Tibial artery (tissue), 4 donors: ENCODE measurements around the gene MEIS1.

Experiments used
- DNase-seq, 2 donors: peaks; one replicate each; pipeline ENCODE4 v3.0.0-alpha.2; 2019
- H3K27ac ChIP-seq, 2 donors: fragments of 200-600 bp; sonication (generic) in 1 of 2; 1 replicate in 1 of 2; 2 replicates in 1 of 2; pipeline ENCODE4 v1.5.1; 2018 to 2019; ENCODE audit warnings: mild to moderate bottlenecking in 1 of 2
- H3K27me3 ChIP-seq, 2 donors: fragments of 200-600 bp; sonication (generic) in 1 of 2; one replicate each; pipeline versions ENCODE4 v1.5.1 to v1.6.0; 2016 to 2019
- H3K36me3 ChIP-seq, 3 donors: fragments of 200-600 bp; sonication (generic) in 2 of 3; one replicate each; pipeline ENCODE4 v1.5.1; 2016 to 2019; ENCODE audit warnings: mild to moderate bottlenecking in 2 of 3
- H3K4me1 ChIP-seq, 4 donors: fragments of 200-600 bp; sonication (generic) in 2 of 4; 1 replicate in 3 of 4; 2 replicates in 1 of 4; pipeline ENCODE4 v1.5.1; 2016 to 2019
- H3K4me3 ChIP-seq, 2 donors: fragments of 200-600 bp; sonication (generic) in 1 of 2; 1 replicate in 1 of 2; 2 replicates in 1 of 2; pipeline ENCODE4 v1.5.1; 2018 to 2019; ENCODE audit warnings: mild to moderate bottlenecking in 2 of 2
- H3K9me3 ChIP-seq, 3 donors: fragments of 200-600 bp; sonication (generic) in 1 of 3; one replicate each; pipeline ENCODE4 v1.5.1; 2016 to 2019
- CTCF ChIP-seq, 2 experiments: fragments of 200-600 bp in 1 of 2; fragments of 450-650 bp in 1 of 2; IDR thresholded peaks; one replicate each; pipeline ENCODE4 v1.5.1; 2017 to 2019; ENCODE audit warnings: antibody characterized with exemption in 2 of 2, mild to moderate bottlenecking in 1 of 2, moderate library complexity in 1 of 2
- intact Hi-C: fragments of 100-400 bp; cut with DNase I; formaldehyde crosslinking; loops from one replicate; pipeline ENCODE4 v1.15.0; 2023; ENCODE audit warnings: low total_unique reads

Gene MEIS1

GRCh38 chr2:66405473-66405872, 29.5 kb upstream of the MEIS1 start:
- TF ChIP-seq CTCF (IDR thresholded peaks at IDR 0.05): no peak
- H3K4me1 ChIP-seq: no peaks in the 10 kb centered on the region
- H3K9me3 ChIP-seq: peaks cover 0 to 6% (median 0%) of the 10 kb centered on the region in 3 donors
- no peak for DNase-seq
- intact Hi-C loops: no loop called here
- no peaks in the 10 kb centered on the region for H3K36me3 ChIP-seq
- H3K27me3 ChIP-seq: no peaks in the 10 kb centered on the region
- no peak overlapping the region for H3K27ac ChIP-seq
- H3K4me3 ChIP-seq: no peak overlapping the region

GRCh38 chr2:66408905-66409304, 26.0 kb upstream of the MEIS1 start:
- TF ChIP-seq CTCF (IDR thresholded peaks at IDR 0.05): no peak

GRCh38 chr2:66412874-66413273, 22.1 kb upstream of the MEIS1 start:
- H3K27me3 ChIP-seq: no peaks in the 10 kb centered on the region
- no peaks in the 10 kb centered on the region for H3K9me3 ChIP-seq
- H3K27ac ChIP-seq: no peak overlapping the region
- H3K4me3 ChIP-seq: no peak overlapping the region
- H3K4me1 ChIP-seq: no peaks in the 10 kb centered on the region
- H3K36me3 ChIP-seq: no peaks in the 10 kb centered on the region
- TF ChIP-seq CTCF (IDR thresholded peaks at IDR 0.05): no peak
- no peak for DNase-seq
- intact Hi-C loops: no loop called here

More at GRCh38 chr2:66408905-66409304, 26.0 kb upstream of the MEIS1 start:
- intact Hi-C loops: no loop called here
- Histone ChIP-seq H3K9me3 (no peaks in the 10 kb centered on the region), H3K4me1 (no peaks in the 10 kb centered on the region), H3K4me3 (no peak overlapping the region), H3K36me3 (no peaks in the 10 kb centered on the region), H3K27me3 (no peaks in the 10 kb centered on the region), H3K27ac (no peak overlapping the region)
- DNase-seq: no peak

GRCh38 chr2:66414896-66415295, 20.0 kb upstream of the MEIS1 start:
- Histone ChIP-seq H3K27ac (no peak overlapping the region), H3K27me3 (no peaks in the 10 kb centered on the region), H3K4me1 (no peaks in the 10 kb centered on the region), H3K36me3 (no peaks in the 10 kb centered on the region), H3K4me3 (no peak overlapping the region), H3K9me3 (no peaks in the 10 kb centered on the region)
- intact Hi-C loops: no loop called here
- TF ChIP-seq CTCF (IDR thresholded peaks at IDR 0.05): no peak
- DNase-seq: no peak

GRCh38 chr2:66418381-66418780, 16.5 kb upstream of the MEIS1 start:
- Histone ChIP-seq H3K27ac (no peak overlapping the region), H3K36me3 (no peaks in the 10 kb centered on the region), H3K4me1 (no peaks in the 10 kb centered on the region), H3K9me3 (no peaks in the 10 kb centered on the region), H3K27me3 (no peaks in the 10 kb centered on the region), H3K4me3 (no peak overlapping the region)
- intact Hi-C loops: no loop called here
- DNase-seq: no peak
- TF ChIP-seq CTCF (IDR thresholded peaks at IDR 0.05): no peak

GRCh38 chr2:66421612-66422011, 13.3 kb upstream of the MEIS1 start:
- H3K4me1 ChIP-seq: peaks cover 0 to 15% (median 14%) of the 10 kb centered on the region in 4 donors
- H3K9me3 ChIP-seq: no peaks in the 10 kb centered on the region
- H3K27ac ChIP-seq: no peak overlapping the region
- intact Hi-C loops: no loop called here
- H3K4me3 ChIP-seq: no peak overlapping the region
- DNase-seq: no peak
- TF ChIP-seq CTCF (IDR thresholded peaks at IDR 0.05): no peak
- peaks cover 0 to 19% of the 10 kb centered on the region in 2 donors for H3K27me3 ChIP-seq
- no peaks in the 10 kb centered on the region for H3K36me3 ChIP-seq
